ENCODE measurements around the gene DZIP3. TPM values are rescaled to one million over a fixed set of nuclear protein-coding genes. Genes with fewer than 3 reads are reported as not detected.

The DZIP3 gene
- total RNA-seq, 3 donors from 2014 or later (not counting 1 experiment from before 2014, with no cell fraction given), result 12.0 to 24.8 (median 20.8) TPM

DNA sequence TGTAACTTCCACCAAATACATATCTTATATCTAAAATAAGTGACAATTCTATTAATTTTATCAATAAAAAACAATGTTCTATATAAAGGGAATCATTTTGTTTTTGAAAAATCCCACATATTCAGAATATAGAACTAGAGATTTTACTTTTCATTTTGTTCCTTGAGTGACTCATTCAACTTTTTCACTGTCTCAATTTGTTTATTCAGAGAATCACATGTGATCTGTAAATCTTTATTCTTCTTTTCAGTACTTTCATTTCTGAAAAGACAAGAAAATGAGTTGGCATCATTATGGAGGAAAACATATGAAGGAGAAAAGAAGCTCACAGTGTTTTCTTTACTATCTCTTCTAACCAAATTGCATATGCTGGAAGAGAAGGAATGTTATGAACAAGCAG is 35.3 kb upstream of the DZIP3 start:
- no peak overlapping the region for H3K4me3 Mint-ChIP-seq
- Histone ChIP-seq H3K4me1 (ENCODE audit: control insufficient read depth, insufficient read depth, low read length) (no peaks in the 10 kb centered on the region), H3K27me3 (ENCODE audit: control insufficient read depth, insufficient read depth, low read length) (no peaks in the 10 kb centered on the region), H3K4me3 (ENCODE audit: low read length) (no peak overlapping the region), H3K36me3 (ENCODE audit: control insufficient read depth, insufficient read depth, low read length) (no peaks in the 10 kb centered on the region), H3K27ac (ENCODE audit: low read length) (no peak overlapping the region), H3K9me3 (ENCODE audit: control insufficient read depth, insufficient read depth, low read length) (no peaks in the 10 kb centered on the region)
- intact Hi-C loops (cut with micrococcal nuclease), result no loop called here
- H3K9me3 Mint-ChIP-seq, result no peaks in the 10 kb centered on the region
- no peak overlapping the region for H3K27ac Mint-ChIP-seq
- no peak for ATAC-seq
- DNase-seq, result no peak
- H3K36me3 Mint-ChIP-seq, result no peaks in the 10 kb centered on the region
- H3K27me3 Mint-ChIP-seq (ENCODE audit: low read depth in 2 of 2), result no peaks in the 10 kb centered on the region
- TF ChIP-seq CTCF (IDR thresholded peaks at IDR 0.05), result no peak
- H3K4me1 Mint-ChIP-seq, result no peaks in the 10 kb centered on the region

GRCh38 chr3:108554913-108555571 is 34.5 kb upstream of the DZIP3 start:
- H3K9me3 Mint-ChIP-seq, result no peaks in the 10 kb centered on the region
- 99% methylated on average over 3 of the region's 3 CpGs for WGBS (ENCODE audit: insufficient coverage)
- Histone ChIP-seq H3K27me3 (ENCODE audit: control insufficient read depth, insufficient read depth, low read length) (no peaks in the 10 kb centered on the region), H3K4me3 (ENCODE audit: low read length) (no peak overlapping the region), H3K4me1 (ENCODE audit: control insufficient read depth, insufficient read depth, low read length) (no peaks in the 10 kb centered on the region), H3K27ac (ENCODE audit: low read length) (no peak overlapping the region), H3K9me3 (ENCODE audit: control insufficient read depth, insufficient read depth, low read length) (no peaks in the 10 kb centered on the region), H3K36me3 (ENCODE audit: control insufficient read depth, insufficient read depth, low read length) (no peaks in the 10 kb centered on the region)
- H3K27ac Mint-ChIP-seq, result no peak overlapping the region
- no peak overlapping the region for H3K4me3 Mint-ChIP-seq
- ATAC-seq, result no peak
- TF ChIP-seq CTCF (IDR thresholded peaks at IDR 0.05), result no peak
- H3K27me3 Mint-ChIP-seq (ENCODE audit: low read depth in 2 of 2), result no peaks in the 10 kb centered on the region
- H3K4me1 Mint-ChIP-seq, result no peaks in the 10 kb centered on the region
- H3K36me3 Mint-ChIP-seq, result no peaks in the 10 kb centered on the region
- DNase-seq, result no peak
- intact Hi-C loops (cut with micrococcal nuclease), result no loop called here

DNA sequence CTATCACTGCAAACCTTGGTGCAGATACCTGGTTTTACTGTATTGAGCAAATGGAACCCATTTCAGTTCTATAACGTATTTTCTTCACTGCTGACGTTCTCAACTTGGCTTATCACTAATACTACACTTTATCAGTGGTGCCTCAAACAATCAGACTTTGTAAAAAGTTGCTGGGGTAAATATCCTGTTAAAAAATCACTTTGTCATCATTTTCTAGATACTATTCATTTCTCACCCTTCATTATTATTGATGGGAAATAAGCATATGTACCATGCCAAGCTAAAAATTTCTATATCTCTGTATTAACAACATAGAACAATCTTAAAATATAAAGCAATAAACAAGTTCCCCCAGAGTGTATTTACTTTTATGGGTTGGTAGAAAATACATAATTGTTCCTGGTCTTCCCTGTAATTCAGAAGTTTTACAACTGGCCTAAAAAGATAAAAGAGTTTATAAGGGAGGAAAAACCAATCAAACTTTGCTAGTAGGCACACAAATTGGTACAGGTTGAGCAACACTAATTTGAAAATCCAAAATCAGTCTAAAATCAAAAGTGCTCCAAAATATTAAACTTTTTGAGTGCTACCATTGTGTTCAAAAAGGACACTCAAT is 33.4 kb upstream of the DZIP3 start:
- Mint-ChIP-seq H3K36me3 (no peaks in the 10 kb centered on the region), H3K27me3 (ENCODE audit: low read depth in 2 of 2) (no peaks in the 10 kb centered on the region), H3K4me1 (no peaks in the 10 kb centered on the region), H3K4me3 (no peak overlapping the region), H3K9me3 (no peaks in the 10 kb centered on the region), H3K27ac (no peak overlapping the region)
- DNase-seq (no peak), ATAC-seq (no peak)
- Histone ChIP-seq H3K36me3 (ENCODE audit: control insufficient read depth, insufficient read depth, low read length) (no peaks in the 10 kb centered on the region), H3K27me3 (ENCODE audit: control insufficient read depth, insufficient read depth, low read length) (no peaks in the 10 kb centered on the region), H3K27ac (ENCODE audit: low read length) (no peak overlapping the region), H3K9me3 (ENCODE audit: control insufficient read depth, insufficient read depth, low read length) (no peaks in the 10 kb centered on the region), H3K4me1 (ENCODE audit: control insufficient read depth, insufficient read depth, low read length) (no peaks in the 10 kb centered on the region), H3K4me3 (ENCODE audit: low read length) (no peak overlapping the region)
- no peak for TF ChIP-seq CTCF (IDR thresholded peaks at IDR 0.05)
- intact Hi-C loops (cut with micrococcal nuclease), result no loop called here
- WGBS (ENCODE audit: insufficient coverage), result 100% methylated on average over 2 of the region's 2 CpGs

- Mint-ChIP-seq H3K4me1 (no peaks in the 10 kb centered on the region), H3K4me3 (no peak overlapping the region), H3K27ac (no peak overlapping the region), H3K36me3 (no peaks in the 10 kb centered on the region), H3K27me3 (ENCODE audit: low read depth in 2 of 2) (no peaks in the 10 kb centered on the region), H3K9me3 (no peaks in the 10 kb centered on the region)
- Histone ChIP-seq H3K4me3 (ENCODE audit: low read length) (no peak overlapping the region), H3K27ac (ENCODE audit: low read length) (no peak overlapping the region), H3K9me3 (ENCODE audit: control insufficient read depth, insufficient read depth, low read length) (no peaks in the 10 kb centered on the region), H3K36me3 (ENCODE audit: control insufficient read depth, insufficient read depth, low read length) (no peaks in the 10 kb centered on the region), H3K27me3 (ENCODE audit: control insufficient read depth, insufficient read depth, low read length) (no peaks in the 10 kb centered on the region), H3K4me1 (ENCODE audit: control insufficient read depth, insufficient read depth, low read length) (no peaks in the 10 kb centered on the region)
- intact Hi-C loops (cut with micrococcal nuclease), result no loop called here
- no peak for TF ChIP-seq CTCF (IDR thresholded peaks at IDR 0.05)
- 100% methylated on average over 1 of the region's 2 CpGs for WGBS (ENCODE audit: insufficient coverage)
- DNase-seq (no peak), ATAC-seq (no peak)
Measured at GRCh38 chr3:108562565-108562964, 27.0 kb upstream of the DZIP3 start.

Measured in natural killer cell (primary cell).